GM23338 (cell line): ENCODE results near the gene CYB561D2. TPM values are rescaled to one million over a fixed set of nuclear protein-coding genes. Genes with fewer than 3 reads are reported as not detected.

Source experiments
- ATAC-seq: fragments of 200-7000 bp; cut with Tn5 transposase; 3 replicates; pipeline ENCODE4 v1.9.1; 2020
- DNase-seq: peaks from one replicate; pipeline ENCODE4 v3.0.0-alpha.2; 2015; ENCODE audit warnings: low spot score
- H2AFZ ChIP-seq: fragments of 200-600 bp; sonication (generic); 2 replicates; pipeline ENCODE4 v1.8.0; 2016; ENCODE audit warnings: antibody characterized with exemption, mild to moderate bottlenecking, moderate library complexity
- H3F3A ChIP-seq: fragments of 200-600 bp; sonication (generic); replicated peaks from 2 replicates; pipeline ENCODE4 v1.8.0; 2017; ENCODE audit warnings: antibody characterized with exemption, mixed run types, low read depth
- H3K27ac ChIP-seq: fragments of 200-600 bp; sonication (generic); 2 replicates; pipeline ENCODE4 v1.6.1; 2016; ENCODE audit warnings: low read depth
- H3K27me3 ChIP-seq: fragments of 200-600 bp; sonication (generic); 2 replicates; pipeline ENCODE4 v1.8.0; 2016; ENCODE audit warnings: mild to moderate bottlenecking, mixed run types, moderate library complexity; ENCODE audit not compliant: insufficient read depth
- H3K36me3 ChIP-seq: fragments of 200-600 bp; sonication (generic); 2 replicates; pipeline ENCODE4 v1.8.0; 2016; ENCODE audit warnings: mild to moderate bottlenecking; ENCODE audit not compliant: insufficient read depth
- H3K4me1 ChIP-seq: fragments of 200-600 bp; sonication (generic); 2 replicates; pipeline ENCODE4 v1.8.0; 2016; ENCODE audit warnings: mild to moderate bottlenecking, moderate library complexity; ENCODE audit not compliant: insufficient read depth
- H3K4me2 ChIP-seq: fragments of 200-600 bp; sonication (generic); 2 replicates; pipeline ENCODE4 v1.7.1; 2017; ENCODE audit warnings: mixed run types
- H3K4me3 ChIP-seq: fragments of 200-600 bp; sonication (generic); 2 replicates; pipeline ENCODE4 v1.6.1; 2016; ENCODE audit warnings: mixed run types
- H3K79me2 ChIP-seq: fragments of 200-600 bp; sonication (generic); replicated peaks from 2 replicates; pipeline ENCODE4 v1.8.0; 2017; ENCODE audit warnings: mild to moderate bottlenecking; ENCODE audit not compliant: insufficient read depth
- H3K9me2 ChIP-seq: fragments of 200-600 bp; sonication (generic); 2 replicates; pipeline ENCODE4 v1.8.0; 2017; ENCODE audit not compliant: insufficient read depth
- H4K20me1 ChIP-seq: fragments of 200-600 bp; sonication (generic); replicated peaks from 2 replicates; pipeline ENCODE4 v1.8.0; 2017; ENCODE audit warnings: mild to moderate bottlenecking; ENCODE audit not compliant: insufficient read depth
- H3K27ac Mint-ChIP-seq: 2 replicates; pipeline ENCODE4 v1.8.0; 2020; ENCODE audit warnings: inconsistent platforms, mild to moderate bottlenecking, moderate library complexity, mixed read lengths
- H3K27me3 Mint-ChIP-seq: 3 replicates; pipeline ENCODE4 v1.8.0; 2022; ENCODE audit warnings: low read depth, mild to moderate bottlenecking, moderate library complexity, mixed read lengths, inconsistent platforms; ENCODE audit not compliant: insufficient read depth, poor library complexity
- H3K36me3 Mint-ChIP-seq: 3 replicates; pipeline ENCODE4 v1.8.0; 2021; ENCODE audit warnings: low read depth, mild to moderate bottlenecking, inconsistent platforms, moderate library complexity, mixed read lengths
- H3K4me1 Mint-ChIP-seq: 3 replicates; pipeline ENCODE4 v1.8.0; 2020; ENCODE audit warnings: mild to moderate bottlenecking, inconsistent platforms, mixed read lengths
- H3K4me3 Mint-ChIP-seq: 3 replicates; pipeline ENCODE4 v1.8.0; 2021; ENCODE audit warnings: moderate library complexity, mild to moderate bottlenecking, inconsistent platforms, mixed read lengths
- H3K9me3 Mint-ChIP-seq: 3 replicates; pipeline ENCODE4 v1.8.0; 2020; ENCODE audit warnings: moderate library complexity, mild to moderate bottlenecking, inconsistent platforms, mixed read lengths
- CREB1 ChIP-seq: fragments of 250-450 bp; sonication (Bioruptor Pico); IDR thresholded peaks from 2 replicates; pipeline ENCODE4 v1.5.0; 2020; ENCODE audit warnings: low read depth, mild to moderate bottlenecking, moderate library complexity
- CTCF ChIP-seq, 2 experiments: fragments of 200-600 bp in 1 of 2; sonication (generic) in 1 of 2; conservative IDR thresholded peaks; 2 replicates each; pipeline versions ENCODE4 v1.5.1 to v1.6.1; 2016 to 2017; ENCODE audit warnings: antibody characterized with exemption in 2 of 2, low read depth in 2 of 2, mild to moderate bottlenecking in 2 of 2, moderate library complexity in 1 of 2
- EZH2 ChIP-seq: fragments of 200-600 bp; sonication (generic); IDR thresholded peaks from one replicate; pipeline ENCODE4 v1.8.0; 2017; ENCODE audit warnings: antibody characterized with exemption, mild to moderate bottlenecking, low read depth; ENCODE audit not compliant: unreplicated experiment
- JUNB ChIP-seq: IDR thresholded peaks from one replicate; pipeline ENCODE4 v1.6.1; 2016; ENCODE audit warnings: antibody characterized with exemption; ENCODE audit not compliant: unreplicated experiment
- NANOG ChIP-seq: IDR thresholded peaks from 2 replicates; pipeline ENCODE4 v1.6.1; 2016; ENCODE audit warnings: antibody characterized with exemption, borderline replicate concordance
- POLR2AphosphoS5 ChIP-seq: IDR thresholded peaks from 2 replicates; pipeline ENCODE4 v1.6.1; 2016; ENCODE audit warnings: antibody characterized with exemption, low read depth
- ZNF114 ChIP-seq: fragments of 250-450 bp; sonication (Bioruptor Pico); IDR thresholded peaks from 2 replicates; pipeline ENCODE4 v1.5.0; 2020; ENCODE audit warnings: mild to moderate bottlenecking, moderate library complexity
- ZNF462 ChIP-seq: fragments of 250-450 bp; sonication (Bioruptor Pico); IDR thresholded peaks from 2 replicates; pipeline ENCODE4 v1.5.0; 2020; ENCODE audit warnings: mild to moderate bottlenecking, moderate library complexity
- long read RNA-seq: library from polyadenylated mRNA; unstranded; transcript quantifications from one replicate; pipeline ENCODE4 v2.0.0, GENCODE V29; 2020; ENCODE audit not compliant: unreplicated experiment
- polyA plus RNA-seq: library from polyadenylated mRNA; unstranded; fragments of >200 nt; fragmentation: Nextera tagmentation; extraction: Ambion mirVana; gene quantifications from 2 replicates; pipeline ENCODE4 v1.2.1, GENCODE V29; 2016
- total RNA-seq: library from RNA; depleted of rRNA; stranded (reverse); fragments of >200 nt; shearing (Covaris generic); gene quantifications from 2 replicates; pipeline ENCODE4 v1.2.3, GENCODE V29; 2014; rRNA removed
- TF ChIP-seq, protein P1 (sequence below): IDR thresholded peaks from 2 replicates; pipeline ENCODE4 v1.6.1; 2016; ENCODE audit warnings: antibody characterized with exemption

CYB561D2 gene
- total RNA-seq, result 11.5 and 18.2 TPM in 2 replicates
- 10.0 and 10.1 TPM in 2 replicates for polyA plus RNA-seq
- long read RNA-seq, partial matches to known transcripts, result 0 of 11 reads
- long read RNA-seq, other reads (novel, unspliced or antisense), result 2 of 11 reads

DNA sequence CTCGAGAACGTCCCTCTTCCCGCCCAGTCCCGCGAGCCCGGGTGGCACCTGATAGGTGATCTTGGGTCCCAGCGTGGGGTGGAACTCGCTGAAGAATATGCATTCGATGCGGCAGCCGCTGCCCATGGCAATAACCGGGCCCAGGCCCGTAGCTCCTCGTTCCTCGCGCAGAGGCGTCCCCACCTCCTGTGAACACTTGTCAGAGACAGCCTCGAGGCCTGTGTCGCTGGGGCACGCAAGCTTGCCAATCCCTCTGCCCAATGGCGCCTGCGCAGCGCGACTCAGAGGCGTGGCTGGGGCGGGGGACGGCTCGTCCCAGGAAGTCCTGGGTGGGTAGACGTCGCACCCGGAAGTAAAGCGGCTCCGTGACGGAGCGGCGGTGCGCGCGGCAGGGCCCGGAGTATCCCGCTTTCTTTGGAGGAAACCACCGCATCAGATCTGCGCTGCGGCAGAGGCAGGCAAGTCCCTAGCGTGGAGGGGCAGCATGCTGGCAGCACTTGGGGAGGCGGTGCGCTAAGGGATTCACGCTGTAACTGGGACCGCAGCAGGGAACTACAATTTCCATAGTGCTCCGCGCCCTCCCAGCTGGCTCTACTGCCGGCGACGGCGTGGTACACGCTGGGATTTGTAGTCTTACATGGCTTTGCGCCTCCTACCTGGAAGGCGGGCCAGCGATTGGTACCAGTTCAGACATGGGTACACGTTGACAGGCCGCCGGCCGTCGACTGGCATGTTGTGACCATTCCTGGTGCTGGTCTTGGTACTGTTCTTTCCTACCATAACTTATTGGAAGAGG lies at the start of gene CYB561D2, which contains the start of gene NPRL2:
CYB561D2 (plus strand) TSS at position 336 of the 796 bp plus-strand sequence. CDS start 572 bp downstream, outside the sequence.
NPRL2 (minus strand) TSS at position 249 of the 796 bp plus-strand sequence; CDS start at position 126, 123 bp downstream.
- Mint-ChIP-seq H3K9me3 (no peaks in the 10 kb centered on the region), H3K4me1 (peaks cover 16% of the 10 kb centered on the region), H3K4me3 (peak within 1 kb of the TSS; percentile 95), H3K27ac (peak within 1 kb of the TSS; percentile 93), H3K36me3 (peaks cover 12% of the 10 kb centered on the region), H3K27me3 (peaks cover 13% of the 10 kb centered on the region)
- peaks cover 3% of the 10 kb centered on the region; the same call in 1 of the 2 replicates for H4K20me1 ChIP-seq
- TF ChIP-seq NANOG (no peak), CREB1 (peak; percentile 81), ZNF462 (CRISPR knock-in tag) (no peak), ZNF114 (CRISPR knock-in tag) (no peak; the same call in 1 of the 2 replicates), JUNB (no peak), CTCF (conservative IDR thresholded peaks at IDR 0.05; ENCODE audit: low read depth in 2 of 2) (no peak), POLR2AphosphoS5 (peak; percentile 95), EZH2 (no peak)
- TF ChIP-seq, protein P1, sequence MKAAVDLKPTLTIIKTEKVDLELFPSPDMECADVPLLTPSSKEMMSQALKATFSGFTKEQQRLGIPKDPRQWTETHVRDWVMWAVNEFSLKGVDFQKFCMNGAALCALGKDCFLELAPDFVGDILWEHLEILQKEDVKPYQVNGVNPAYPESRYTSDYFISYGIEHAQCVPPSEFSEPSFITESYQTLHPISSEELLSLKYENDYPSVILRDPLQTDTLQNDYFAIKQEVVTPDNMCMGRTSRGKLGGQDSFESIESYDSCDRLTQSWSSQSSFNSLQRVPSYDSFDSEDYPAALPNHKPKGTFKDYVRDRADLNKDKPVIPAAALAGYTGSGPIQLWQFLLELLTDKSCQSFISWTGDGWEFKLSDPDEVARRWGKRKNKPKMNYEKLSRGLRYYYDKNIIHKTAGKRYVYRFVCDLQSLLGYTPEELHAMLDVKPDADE, result peak; percentile 100
- H3K27me3 ChIP-seq, result peaks cover 12% of the 10 kb centered on the region; the same call in 1 of the 2 replicates
- DNase-seq, result peak; percentile 95
- 0 out of 2 replicates have a peak, but pooled peaks cover 8% of the 10 kb centered on the region for H3F3A ChIP-seq
- H3K4me1 ChIP-seq, result peaks cover 3% of the 10 kb centered on the region; the same call in 1 of the 2 replicates
- no peak within 1 kb of the TSS for H3K27ac ChIP-seq
- H3K4me3 ChIP-seq, result peak within 1 kb of the TSS; percentile 67
- peak; percentile 92 for ATAC-seq
- no peaks in the 10 kb centered on the region for H3K9me2 ChIP-seq
- H2AFZ ChIP-seq, result peak within 1 kb of the TSS; percentile 98
- H3K4me2 ChIP-seq, result peak within 1 kb of the TSS; percentile 99
- H3K79me2 ChIP-seq, result no peaks in the 10 kb centered on the region
- H3K36me3 ChIP-seq, result no peaks in the 10 kb centered on the region
